Fibroblast of villous mesenchyme (primary cell): ENCODE data around the gene SAV1. TPM values are rescaled to one million over a fixed set of nuclear protein-coding genes. Genes with fewer than 3 reads are reported as not detected.

Experiments
- DNase-seq: peaks from one replicate; pipeline ENCODE4 v3.0.0-alpha.2; 2010; ENCODE audit warnings: low read depth
- H3K4me3 ChIP-seq: 2 replicates; pipeline ENCODE4 v1.5.1; 2011; ENCODE audit warnings: low read depth, mild to moderate bottlenecking, low read length
- small RNA-seq: library from RNA; depleted of rRNA; stranded (forward); fragments of <200 nt; gene quantifications from one replicate; pipeline ENCODE3, GENCODE V24; 2012
- total RNA-seq: library from RNA; depleted of rRNA; stranded (reverse); fragments of >200 nt; gene quantifications from 2 replicates; pipeline ENCODE4 v1.2.3, GENCODE V29; 2012
- TF ChIP-seq, protein P1 (sequence below): IDR thresholded peaks from 2 replicates; pipeline ENCODE4 v1.5.1; 2012; ENCODE audit warnings: low read depth, mild to moderate bottlenecking, low read length; ENCODE audit not compliant: insufficient read depth

The SAV1 gene
- total RNA-seq, 1 donor, result 53.5 TPM

- TF ChIP-seq, protein P1, sequence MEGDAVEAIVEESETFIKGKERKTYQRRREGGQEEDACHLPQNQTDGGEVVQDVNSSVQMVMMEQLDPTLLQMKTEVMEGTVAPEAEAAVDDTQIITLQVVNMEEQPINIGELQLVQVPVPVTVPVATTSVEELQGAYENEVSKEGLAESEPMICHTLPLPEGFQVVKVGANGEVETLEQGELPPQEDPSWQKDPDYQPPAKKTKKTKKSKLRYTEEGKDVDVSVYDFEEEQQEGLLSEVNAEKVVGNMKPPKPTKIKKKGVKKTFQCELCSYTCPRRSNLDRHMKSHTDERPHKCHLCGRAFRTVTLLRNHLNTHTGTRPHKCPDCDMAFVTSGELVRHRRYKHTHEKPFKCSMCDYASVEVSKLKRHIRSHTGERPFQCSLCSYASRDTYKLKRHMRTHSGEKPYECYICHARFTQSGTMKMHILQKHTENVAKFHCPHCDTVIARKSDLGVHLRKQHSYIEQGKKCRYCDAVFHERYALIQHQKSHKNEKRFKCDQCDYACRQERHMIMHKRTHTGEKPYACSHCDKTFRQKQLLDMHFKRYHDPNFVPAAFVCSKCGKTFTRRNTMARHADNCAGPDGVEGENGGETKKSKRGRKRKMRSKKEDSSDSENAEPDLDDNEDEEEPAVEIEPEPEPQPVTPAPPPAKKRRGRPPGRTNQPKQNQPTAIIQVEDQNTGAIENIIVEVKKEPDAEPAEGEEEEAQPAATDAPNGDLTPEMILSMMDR, result no peak
- DNase-seq, result no peak
- H3K4me3 ChIP-seq, result no peak overlapping the region
Measured at GRCh38 chr14:50594577-50595316, 73.4 kb downstream of the SAV1 start.

DNA sequence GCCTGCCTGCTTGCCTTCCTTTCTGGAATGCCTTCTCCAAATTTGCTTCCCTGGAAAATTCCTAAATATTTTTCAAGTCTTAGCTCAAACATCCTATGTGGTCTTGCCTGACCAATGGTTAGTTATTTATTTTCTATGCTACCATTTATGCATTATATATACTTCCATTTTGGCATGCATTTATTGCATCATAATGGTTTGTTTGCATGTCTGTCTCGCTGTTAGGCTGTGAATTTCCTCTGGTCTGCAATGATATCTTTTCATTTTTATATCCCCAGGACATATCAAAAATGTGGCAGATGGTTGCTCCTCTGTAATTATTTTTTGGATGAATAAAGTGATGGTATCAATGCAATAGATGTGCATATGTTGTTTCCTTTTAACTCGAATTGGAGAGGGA lies 77.6 kb downstream of the SAV1 start:
- DNase-seq, result no peak

More for the DNA sequence above, 77.6 kb downstream of the SAV1 start:
- TF ChIP-seq, protein P1, result no peak
- no peak overlapping the region for H3K4me3 ChIP-seq

Small RNA genes lying within 50 kb of the gene (small RNA-seq; reads per million reads assigned to genes)
- not detected for gene RN7SL452P

Other genes starting within 250 kb of the SAV1 start
- 94.4 and 109 TPM in 2 replicates for gene MAP4K5, start 135.7 kb downstream of the SAV1 start, total RNA-seq
- 2.6 and 6.9 TPM in 2 replicates for gene ATL1, start 108.2 kb downstream of the SAV1 start, total RNA-seq
- gene NIN, start 162.9 kb upstream of the SAV1 start, total RNA-seq, result 29.8 and 33.2 TPM in 2 replicates
- not detected in 2 replicates for gene ABHD12B, start 203.7 kb upstream of the SAV1 start, total RNA-seq